ENCODE results near the gene LGSN. TPM values are rescaled to one million over a fixed set of nuclear protein-coding genes. Genes with fewer than 3 reads are reported as not detected.

Gene LGSN
- total RNA-seq, result not detected

GRCh38 chr6:63319939-63320338 is at the start of gene LGSN:
Gene LGSN, minus strand, starts transcription at chr6:63319983. Its CDS starts 40 bp downstream, at chr6:63319943.

Small RNA genes within 50 kb of the gene (small RNA-seq; reads per million reads assigned to genes)
- 0 reads per million in 2 donors for gene SPTLC1P3

Other genes starting within 250 kb of the LGSN start
- under 1 TPM; under 0.01 to 1.00 TPM for gene FKBP1C, start 108.5 kb downstream of the LGSN start, total RNA-seq